ENCODE results near the gene SRRD.

SRRD gene

GRCh38 chr22:26442086-26442756, 41.5 kb upstream of the SRRD start:
- DNase-seq (ENCODE audit: low read depth): no peak
- H3K4me3 ChIP-seq (replicated peaks; ENCODE audit: low read depth, low read length): no peak overlapping the region
- TF ChIP-seq CTCF (IDR thresholded peaks at IDR 0.05; ENCODE audit: low read length, missing control alignments): no peak

DNA sequence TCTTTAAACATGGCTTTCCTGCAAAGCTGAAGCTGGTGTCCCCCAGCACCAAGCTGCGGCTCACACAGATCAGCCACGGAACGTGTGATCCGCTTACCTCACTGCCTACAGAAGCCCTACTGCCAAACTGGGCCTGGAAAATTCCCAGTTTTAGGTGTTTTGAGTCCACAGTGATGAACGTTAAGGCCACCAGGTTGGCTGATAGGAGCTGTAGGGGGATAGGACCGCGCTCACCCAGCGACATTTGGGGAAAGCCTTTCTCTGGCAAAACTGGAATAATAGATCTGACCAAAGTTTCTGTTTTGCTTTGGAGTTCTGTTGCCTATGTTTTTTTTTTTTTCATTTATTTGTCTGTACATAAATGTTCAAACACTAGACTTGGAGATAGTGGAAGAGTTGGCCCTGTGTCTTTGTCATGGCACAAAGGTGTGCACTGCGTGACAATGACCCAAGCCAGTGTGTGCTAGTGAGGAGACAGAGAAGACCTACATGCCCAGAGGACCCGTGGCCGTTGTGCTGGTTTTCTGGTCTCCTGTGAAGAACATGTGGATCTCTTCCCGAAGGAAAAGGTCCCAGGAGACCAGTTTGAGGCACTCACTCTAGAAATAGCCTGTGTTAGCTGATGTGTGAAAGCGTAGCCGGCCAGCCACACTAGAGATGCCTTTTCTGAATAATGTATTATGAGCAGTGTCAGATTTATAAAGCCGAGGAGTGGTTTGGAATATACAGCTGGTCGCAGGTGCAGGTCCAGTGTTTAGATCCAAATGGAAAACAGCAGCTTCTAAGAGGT, 39.6 kb upstream of the SRRD start:
- TF ChIP-seq CTCF (IDR thresholded peaks at IDR 0.05; ENCODE audit: low read length, missing control alignments): no peak
- no peak overlapping the region for H3K4me3 ChIP-seq (replicated peaks; ENCODE audit: low read depth, low read length)
- DNase-seq (ENCODE audit: low read depth): no peak

DNA sequence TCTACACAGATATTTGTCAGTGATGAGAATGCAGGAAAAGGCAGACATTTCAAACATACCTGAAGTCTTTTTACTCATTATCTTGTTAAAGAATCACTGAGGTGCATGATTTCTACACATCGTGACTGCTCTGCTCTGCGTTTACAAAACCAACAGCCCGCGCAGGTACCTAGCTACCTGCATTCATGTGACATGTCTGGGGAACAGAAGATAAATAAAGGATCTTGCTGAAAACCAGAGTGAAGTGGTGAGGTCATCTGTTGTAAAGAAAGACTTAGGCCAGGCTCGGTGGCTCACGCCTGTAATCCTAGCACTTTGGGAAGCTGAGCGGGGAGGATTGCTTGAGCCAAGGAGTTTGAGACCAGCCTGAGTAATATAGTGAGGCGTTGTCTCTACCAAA, 38.9 kb upstream of the SRRD start:
- DNase-seq (ENCODE audit: low read depth): no peak
- no peak overlapping the region for H3K4me3 ChIP-seq (replicated peaks; ENCODE audit: low read depth, low read length)
- no peak for TF ChIP-seq CTCF (IDR thresholded peaks at IDR 0.05; ENCODE audit: low read length, missing control alignments)

DNA sequence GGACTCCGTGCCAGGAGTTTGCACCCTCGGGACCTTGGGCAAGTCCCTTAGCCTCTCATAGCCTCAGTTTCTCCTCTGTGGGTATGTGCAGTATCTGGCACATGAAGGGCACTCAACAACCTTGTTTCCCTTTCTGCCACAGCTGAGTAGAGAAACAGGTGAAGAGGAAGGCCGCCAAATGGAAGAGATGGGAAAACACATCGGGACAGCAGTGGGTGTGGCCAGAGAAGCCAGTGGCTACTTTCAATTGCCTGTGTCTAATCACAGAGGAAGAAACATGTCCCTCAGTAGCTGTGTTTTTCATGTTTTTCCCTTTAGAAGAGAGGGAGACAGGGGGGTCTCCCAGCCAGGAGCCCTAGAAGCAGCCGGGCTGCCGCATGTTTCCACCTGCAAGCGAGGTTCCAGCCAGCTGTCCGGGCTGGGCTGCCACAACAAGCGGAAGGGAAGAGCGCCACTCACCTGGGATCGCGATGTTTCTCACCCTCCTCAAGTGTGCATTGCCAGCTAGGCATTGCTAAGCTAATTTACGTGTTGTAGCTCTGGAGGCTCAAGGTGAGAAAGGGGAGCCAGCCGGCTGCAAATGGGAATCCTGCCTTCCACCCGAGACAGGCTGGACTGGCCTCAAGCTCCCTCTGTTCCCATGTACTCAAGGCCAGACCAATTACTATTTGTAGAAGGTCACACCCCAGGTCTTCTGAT, 38.0 kb upstream of the SRRD start:
- no peak overlapping the region for H3K4me3 ChIP-seq (replicated peaks; ENCODE audit: low read depth, low read length)
- DNase-seq (ENCODE audit: low read depth): no peak
- TF ChIP-seq CTCF (IDR thresholded peaks at IDR 0.05; ENCODE audit: low read length, missing control alignments): no peak

GRCh38 chr22:26446808-26447515, 36.7 kb upstream of the SRRD start:
- no peak overlapping the region for H3K4me3 ChIP-seq (replicated peaks; ENCODE audit: low read depth, low read length)
- no peak for DNase-seq (ENCODE audit: low read depth)
- TF ChIP-seq CTCF (IDR thresholded peaks at IDR 0.05; ENCODE audit: low read length, missing control alignments): no peak

GRCh38 chr22:26447584-26448329, 35.9 kb upstream of the SRRD start:
- DNase-seq (ENCODE audit: low read depth): no peak
- no peak overlapping the region for H3K4me3 ChIP-seq (replicated peaks; ENCODE audit: low read depth, low read length)
- TF ChIP-seq CTCF (IDR thresholded peaks at IDR 0.05; ENCODE audit: low read length, missing control alignments): no peak

All from fibroblast of pulmonary artery (primary cell).